PC-3 (cell line): Measurements from ENCODE around the gene CENPB. TPM values are rescaled to one million over a fixed set of nuclear protein-coding genes. Genes with fewer than 3 reads are reported as not detected.

Experiments used
- ATAC-seq: fragments of 200-7000 bp; cut with Tn5 transposase; 2 replicates; pipeline ENCODE4 v1.9.1; 2020; ENCODE audit warnings: mild to moderate bottlenecking, moderate library complexity
- BruUV-seq: library from RNA; stranded (reverse); fragments of 400-500 nt; replicated peaks from 2 replicates; lab custom pipeline; 2021; lab: Mats Ljungman, UMichigan
- CTCF ChIA-PET: fragments of 300-600 bp; sonication (Branson Sonifier 250); formaldehyde crosslinking; loops from one replicate; lab custom pipeline; 2022; ENCODE audit warnings: antibody characterized with exemption; lab: Charles Lee
- POLR2A ChIA-PET: fragments of 300-600 bp; sonication (Branson Sonifier 250); formaldehyde crosslinking; loops from one replicate; lab custom pipeline; 2022; ENCODE audit warnings: antibody characterized with exemption; ENCODE audit not compliant: unreplicated experiment; lab: Charles Lee
- DNase-seq: peaks from one replicate; pipeline ENCODE4 v3.0.0-alpha.2; 2015
- H2AFZ ChIP-seq: fragments of 300-600 bp; sonication (generic); 2 replicates; pipeline ENCODE4 v1.6.0; 2016; ENCODE audit warnings: antibody characterized with exemption, low read length
- H3F3A ChIP-seq: fragments of 300-600 bp; sonication (generic); one replicate; pipeline ENCODE4 v1.6.0; 2017; ENCODE audit warnings: antibody characterized with exemption, low read length, control low read depth, mild to moderate bottlenecking; ENCODE audit not compliant: unreplicated experiment
- H3K27ac ChIP-seq: fragments of 300-600 bp; sonication (generic); 2 replicates; pipeline ENCODE4 v1.5.1; 2016; ENCODE audit warnings: mild to moderate bottlenecking, low read length
- H3K27me3 ChIP-seq: fragments of 300-600 bp; sonication (generic); 2 replicates; pipeline ENCODE4 v1.6.1; 2016; ENCODE audit warnings: low read length, mixed read lengths
- H3K36me3 ChIP-seq: fragments of 300-600 bp; sonication (generic); 2 replicates; pipeline ENCODE4 v1.6.1; 2016; ENCODE audit warnings: low read depth, mixed run types, low read length, mixed read lengths
- H3K4me1 ChIP-seq: fragments of 300-600 bp; sonication (generic); 2 replicates; pipeline ENCODE4 v1.5.1; 2016; ENCODE audit warnings: low read length; ENCODE audit not compliant: insufficient read depth
- H3K4me2 ChIP-seq: fragments of 300-600 bp; sonication (generic); 2 replicates; pipeline ENCODE4 v1.6.0; 2016; ENCODE audit warnings: low read length
- H3K4me3 ChIP-seq: fragments of 300-600 bp; sonication (generic); 2 replicates; pipeline ENCODE4 v1.5.1; 2016; ENCODE audit warnings: mild to moderate bottlenecking, low read length, mixed read lengths
- H3K79me2 ChIP-seq: fragments of 300-600 bp; sonication (generic); 2 replicates; pipeline ENCODE4 v1.6.1; 2017; ENCODE audit warnings: low read length, mixed read lengths
- H3K9ac ChIP-seq: fragments of 300-600 bp; sonication (generic); 2 replicates; pipeline ENCODE4 v1.6.0; 2016; ENCODE audit warnings: mild to moderate bottlenecking, low read length
- H3K9me2 ChIP-seq: fragments of 300-600 bp; sonication (generic); replicated peaks from 2 replicates; pipeline ENCODE4 v1.6.1; 2016; ENCODE audit warnings: mixed run types, low read length, mixed read lengths
- H3K9me3 ChIP-seq: fragments of 300-600 bp; sonication (generic); 2 replicates; pipeline ENCODE4 v1.6.1; 2016; ENCODE audit warnings: low read length, mixed read lengths
- H4K20me1 ChIP-seq: fragments of 300-600 bp; sonication (generic); 2 replicates; pipeline ENCODE4 v1.6.1; 2016; ENCODE audit warnings: low read length, mixed read lengths
- CTCF ChIP-seq: fragments of 300-600 bp; sonication (generic); conservative IDR thresholded peaks from 2 replicates; pipeline ENCODE4 v1.5.1; 2017; ENCODE audit warnings: antibody characterized with exemption, low read depth, mild to moderate bottlenecking, low read length
- EZH2 ChIP-seq: fragments of 300-600 bp; sonication (generic); IDR thresholded peaks from one replicate; pipeline ENCODE4 v1.6.1; 2017; ENCODE audit warnings: antibody characterized with exemption, mild to moderate bottlenecking, low read length; ENCODE audit not compliant: unreplicated experiment
- EZH2phosphoT487 ChIP-seq: fragments of 300-600 bp; sonication (generic); IDR thresholded peaks from 2 replicates; pipeline ENCODE4 v1.6.1; 2018; ENCODE audit warnings: mild to moderate bottlenecking, antibody characterized with exemption, low read length, borderline replicate concordance
- intact Hi-C: fragments of 100-400 bp; cut with micrococcal nuclease; formaldehyde crosslinking; loops from 2 replicates; pipeline ENCODE4 v1.9.0; 2023
- total RNA-seq: library from RNA; depleted of rRNA; stranded (reverse); fragments of >200 nt; gene quantifications from 2 replicates; pipeline ENCODE4 v1.2.3, GENCODE V29; 2014

The CENPB gene
- total RNA-seq, 1 experiment from 2014 or later: 213 TPM

GRCh38 chr20:3753098-3753497 is 33.4 kb downstream of the CENPB start:
- H3K27ac ChIP-seq: no peak overlapping the region
- ChIA-PET CTCF (interaction anchor here (0.6 to 1.1 kb wide), 5 partner anchors 10 to 102 kb away, joined by 4 to 6 read pairs (median 5); partner anchors contain the start of gene SPEF1), POLR2A (no interaction called here)
- H3K27me3 ChIP-seq: no peaks in the 10 kb centered on the region
- no peaks in the 10 kb centered on the region for H3F3A ChIP-seq
- no peak overlapping the region for H2AFZ ChIP-seq
- H3K9me3 ChIP-seq: no peaks in the 10 kb centered on the region
- TF ChIP-seq CTCF (peak; percentile 88), EZH2 (no peak)
- no TSS peak for BruUV-seq
- ATAC-seq (peak; percentile 80), DNase-seq (peak; percentile 68)
- H4K20me1 ChIP-seq: no peaks in the 10 kb centered on the region
- H3K9me2 ChIP-seq: no peaks in the 10 kb centered on the region
- no peaks in the 10 kb centered on the region for H3K79me2 ChIP-seq
- H3K36me3 ChIP-seq: peaks cover 14% of the 10 kb centered on the region
- intact Hi-C loops: loop anchor here (1.0 kb wide), 1 partner anchor 28 kb away; the partner anchor contains the start of gene SPEF1
- H3K4me3 ChIP-seq: no peak overlapping the region
- H3K4me2 ChIP-seq: no peak overlapping the region
- no peaks in the 10 kb centered on the region for H3K4me1 ChIP-seq
- H3K9ac ChIP-seq: no peak overlapping the region

- CTCF ChIA-PET: interaction anchor here (1.0 to 1.1 kb wide), 4 partner anchors 9 to 102 kb away, joined by 5 to 6 read pairs (median 6); partner anchors contain the start of gene SPEF1
- H3K27me3 ChIP-seq: no peaks in the 10 kb centered on the region
- H3K36me3 ChIP-seq: peaks cover 9% of the 10 kb centered on the region; the same call in 1 of the 2 replicates
- H3K27ac ChIP-seq: no peak overlapping the region
- TF ChIP-seq CTCF: no peak
- TF ChIP-seq EZH2phosphoT487: no peak
- no peak for TF ChIP-seq EZH2
- POLR2A ChIA-PET: no interaction called here
- no peak for DNase-seq
- no peaks in the 10 kb centered on the region for H3K4me1 ChIP-seq
- no peaks in the 10 kb centered on the region for H3F3A ChIP-seq
- no TSS peak for BruUV-seq
- H2AFZ ChIP-seq: no peak overlapping the region
- H3K9ac ChIP-seq: no peak overlapping the region
- H3K9me2 ChIP-seq: no peaks in the 10 kb centered on the region
- no peak for ATAC-seq
- intact Hi-C loops: no loop called here
- H3K4me2 ChIP-seq: no peak overlapping the region
- no peaks in the 10 kb centered on the region for H3K79me2 ChIP-seq
- H3K4me3 ChIP-seq: no peak overlapping the region
- H3K9me3 ChIP-seq: no peaks in the 10 kb centered on the region
- no peaks in the 10 kb centered on the region for H4K20me1 ChIP-seq
These were observed 34.2 kb downstream of the CENPB start for GRCh38 chr20:3752386-3752759.

GRCh38 chr20:3751675-3752385 is 34.7 kb downstream of the CENPB start:
- Histone ChIP-seq H3K27ac (no peak overlapping the region), H3K4me3 (no peak overlapping the region), H3K9me3 (no peaks in the 10 kb centered on the region), H3F3A (no peaks in the 10 kb centered on the region), H3K36me3 (peaks cover 9% of the 10 kb centered on the region; the same call in 1 of the 2 replicates), H3K27me3 (no peaks in the 10 kb centered on the region), H2AFZ (no peak overlapping the region), H3K9ac (no peak overlapping the region), H3K79me2 (no peaks in the 10 kb centered on the region), H3K4me2 (no peak overlapping the region), H4K20me1 (no peaks in the 10 kb centered on the region), H3K9me2 (no peaks in the 10 kb centered on the region), H3K4me1 (no peaks in the 10 kb centered on the region)
- no peak for DNase-seq
- ChIA-PET CTCF (no interaction called here), POLR2A (interaction anchor here (0.5 kb wide), 1 partner anchor 1480 kb away, joined by 3 read pairs; no protein-coding TSS in a partner anchor)
- BruUV-seq: no TSS peak
- ATAC-seq: no peak
- no peak for TF ChIP-seq EZH2phosphoT487
- TF ChIP-seq CTCF: no peak
- TF ChIP-seq EZH2: no peak
- intact Hi-C loops: no loop called here
